ENCODE measurements around the gene PDPK1. TPM values are rescaled to one million over a fixed set of nuclear protein-coding genes. Genes with fewer than 3 reads are reported as not detected.
"Not testable (repeated sequence)": the region's sequence is repeated elsewhere in the genome, so short reads cannot be mapped to it uniquely, and the experiment has no call there.

The PDPK1 gene
- total and polyA plus RNA-seq, 12 donors: 23.9 to 69.7 (median 41.0) TPM

- H3K9me3 ChIP-seq (replicated peaks in 1 of 3); H3K27ac ChIP-seq; H3K4me3 ChIP-seq; H3K36me3 ChIP-seq (replicated peaks in 1 of 2); H3K4me1 ChIP-seq (replicated peaks in 1 of 2); H3K27me3 ChIP-seq; intact Hi-C loops (cut with DNase I): not testable (repeated sequence)
- peak in 6 of 7 donors; percentile 42 to 61 (median 56) for DNase-seq
- TF ChIP-seq CTCF (IDR thresholded peaks at IDR 0.05): peak in 1 of 6 experiments; percentile 21
- 0 to 5% methylated on average over 1 to 2 of the region's 12 CpGs; no CpG with 5 or more reads in 2 of the 4 donors for WGBS, 4 donors
Observed at GRCh38 chr16:2639071-2639721, 101.4 kb downstream of the PDPK1 start.

GRCh38 chr16:2639722-2640072 is 101.9 kb downstream of the PDPK1 start:
- 79 to 100% (median 83%) methylated on average over 2 to 8 of the region's 9 CpGs; no CpG with 5 or more reads in 1 of the 4 donors for WGBS, 4 donors

GRCh38 chr16:2642561-2642960 is 104.7 kb downstream of the PDPK1 start:
- 20 to 34% methylated on average over 5 of the region's 17 CpGs; no CpG with 5 or more reads in 2 of the 4 donors for WGBS, 4 donors
- H3K27ac ChIP-seq; intact Hi-C loops (cut with DNase I); H3K27me3 ChIP-seq; DNase-seq; H3K36me3 ChIP-seq (replicated peaks in 1 of 2); H3K4me3 ChIP-seq; H3K4me1 ChIP-seq (replicated peaks in 1 of 2); H3K9me3 ChIP-seq (replicated peaks in 1 of 3): not testable (repeated sequence)

More at GRCh38 chr16:2639722-2640072, 101.9 kb downstream of the PDPK1 start:
- H3K9me3 ChIP-seq (replicated peaks in 1 of 3); H3K4me3 ChIP-seq; H3K36me3 ChIP-seq (replicated peaks in 1 of 2); intact Hi-C loops (cut with DNase I); H3K4me1 ChIP-seq (replicated peaks in 1 of 2); DNase-seq; H3K27ac ChIP-seq; H3K27me3 ChIP-seq: not testable (repeated sequence)

GRCh38 chr16:2644754-2645453 is 107.1 kb downstream of the PDPK1 start:
- WGBS, 4 donors: no CpG with 5 or more reads among the region's 12 CpGs

GRCh38 chr16:2651268-2651871 is 113.5 kb downstream of the PDPK1 start:
- H3K9me3 ChIP-seq (replicated peaks in 1 of 3); H3K36me3 ChIP-seq (replicated peaks in 1 of 2); H3K4me1 ChIP-seq (replicated peaks in 1 of 2); H3K4me3 ChIP-seq; H3K27ac ChIP-seq; intact Hi-C loops (cut with DNase I); DNase-seq; H3K27me3 ChIP-seq: not testable (repeated sequence)
- WGBS, 4 donors: no CpG with 5 or more reads among the region's 14 CpGs

More at GRCh38 chr16:2644754-2645453, 107.1 kb downstream of the PDPK1 start:
- intact Hi-C loops (cut with DNase I); H3K27me3 ChIP-seq; H3K4me1 ChIP-seq (replicated peaks in 1 of 2); H3K9me3 ChIP-seq (replicated peaks in 1 of 3); DNase-seq; H3K36me3 ChIP-seq (replicated peaks in 1 of 2); H3K27ac ChIP-seq; H3K4me3 ChIP-seq: not testable (repeated sequence)

MicroRNAs within 50 kb of the gene (microRNA counts, 767-probe panel; counts per million panel counts)
- 0 counts per million in 2 donors for microRNA hsa-miR-3178

Small RNA genes within 50 kb of the gene (microRNA-seq; reads per million reads assigned to microRNA genes)
- 0 to 0.38 (median 0) reads per million in 3 donors for gene MIR3178

Small RNA genes within 50 kb of the gene (small RNA-seq; reads per million reads assigned to genes)
- gene AC093525.1 (0 reads per million in 2 donors), gene MIR3178 (0 reads per million in 2 donors)

Other genes with a start within 250 kb of the PDPK1 start
- gene ABCA3, start 197.3 kb upstream of the PDPK1 start, total RNA-seq: 10 to 100 TPM in 8 of 9 donors, 1 to 10 TPM in 1; 3.3 to 30.8 (median 23.4) TPM
- gene ABCA3, start 197.3 kb upstream of the PDPK1 start, polyA plus RNA-seq: 10 to 100 TPM; 12.4 to 21.3 (median 12.8) TPM
- gene CCNF, start 108.6 kb upstream of the PDPK1 start, total RNA-seq: 1 to 10 TPM; 1.6 to 5.4 (median 2.5) TPM
- gene CCNF, start 108.6 kb upstream of the PDPK1 start, polyA plus RNA-seq: 1 to 10 TPM in 1 of 3 donors, under 1 TPM in 2; 0.71 to 2.2 (median 0.84) TPM
- 1 to 10 TPM in 7 of 9 donors, under 1 TPM in 2; 0.53 to 8.6 (median 1.6) TPM for gene TEDC2, start 77.9 kb upstream of the PDPK1 start, total RNA-seq
- 1 to 10 TPM in 1 of 3 donors, under 1 TPM in 2; 0.33 to 2.5 (median 0.98) TPM for gene TEDC2, start 77.9 kb upstream of the PDPK1 start, polyA plus RNA-seq
- 1 to 10 TPM in 2 of 9 donors, under 1 TPM in 6, not detected in 1; 0.16 to 1.5 (median 0.30) TPM for gene NTN3, start 66.7 kb upstream of the PDPK1 start, total RNA-seq
- gene NTN3, start 66.7 kb upstream of the PDPK1 start, polyA plus RNA-seq: under 1 TPM in 1 of 3 donors, not detected in 2; 0.88 TPM
- gene TBC1D24, start 62.9 kb upstream of the PDPK1 start, total RNA-seq: 10 to 100 TPM in 8 of 9 donors, 1 to 10 TPM in 1; 5.9 to 18.5 (median 14.7) TPM
- 10 to 100 TPM in 1 of 3 donors, 1 to 10 TPM in 2; 3.9 to 13.8 (median 4.7) TPM for gene TBC1D24, start 62.9 kb upstream of the PDPK1 start, polyA plus RNA-seq
- gene ATP6V0C, start 24.1 kb upstream of the PDPK1 start, total RNA-seq: 100 to 1,000 TPM in 4 of 9 donors, 10 to 100 TPM in 5; 26.5 to 318 (median 94.3) TPM
- 100 to 1,000 TPM in 2 of 3 donors, 10 to 100 TPM in 1; 64.4 to 236 (median 172) TPM for gene ATP6V0C, start 24.1 kb upstream of the PDPK1 start, polyA plus RNA-seq
- gene AMDHD2, start 17.6 kb upstream of the PDPK1 start, total RNA-seq: 100 to 1,000 TPM in 1 of 9 donors, 10 to 100 TPM in 8; 21.9 to 131 (median 65.2) TPM
- gene AMDHD2, start 17.6 kb upstream of the PDPK1 start, polyA plus RNA-seq: 100 to 1,000 TPM in 1 of 3 donors, 10 to 100 TPM in 1, 1 to 10 TPM in 1; 3.1 to 131 (median 54.6) TPM
- under 1 TPM in 1 of 9 donors, not detected in 8; 0.11 TPM for gene CEMP1, start 6.6 kb upstream of the PDPK1 start, total RNA-seq
- 1 to 10 TPM in 2 of 3 donors, not detected in 1; 1.3 to 1.4 TPM for gene CEMP1, start 6.6 kb upstream of the PDPK1 start, polyA plus RNA-seq
- 10 to 100 TPM; 14.0 to 81.5 (median 18.8) TPM for gene KCTD5, start 144.5 kb downstream of the PDPK1 start, total RNA-seq
- gene KCTD5, start 144.5 kb downstream of the PDPK1 start, polyA plus RNA-seq: 10 to 100 TPM; 11.0 to 21.8 (median 13.4) TPM
- gene PRSS27, start 182.2 kb downstream of the PDPK1 start, total RNA-seq: 1 to 10 TPM in 5 of 9 donors, under 1 TPM in 3, not detected in 1; 0.33 to 2.1 (median 1.4) TPM
- gene PRSS27, start 182.2 kb downstream of the PDPK1 start, polyA plus RNA-seq: 1 to 10 TPM in 2 of 3 donors, not detected in 1; 2.6 to 2.7 TPM
- gene SRRM2, start 214.6 kb downstream of the PDPK1 start, total RNA-seq: 100 to 1,000 TPM in 8 of 9 donors, 10 to 100 TPM in 1; 81.7 to 848 (median 294) TPM
- 1,000 to 10,000 TPM in 1 of 3 donors, 100 to 1,000 TPM in 2; 289 to 3,120 (median 744) TPM for gene SRRM2, start 214.6 kb downstream of the PDPK1 start, polyA plus RNA-seq
- gene ELOB, start 239.3 kb downstream of the PDPK1 start, total RNA-seq: 100 to 1,000 TPM in 8 of 9 donors, 10 to 100 TPM in 1; 98.2 to 730 (median 323) TPM
- gene ELOB, start 239.3 kb downstream of the PDPK1 start, polyA plus RNA-seq: 1,000 to 10,000 TPM in 1 of 3 donors, 100 to 1,000 TPM in 1, 10 to 100 TPM in 1; 72.7 to 1,030 (median 891) TPM
- not detected for gene PRSS33, start 249.5 kb downstream of the PDPK1 start, total RNA-seq
- not detected for gene PRSS33, start 249.5 kb downstream of the PDPK1 start, polyA plus RNA-seq